ENCODE data around the gene SLC22A23.

SLC22A23 gene

DNA sequence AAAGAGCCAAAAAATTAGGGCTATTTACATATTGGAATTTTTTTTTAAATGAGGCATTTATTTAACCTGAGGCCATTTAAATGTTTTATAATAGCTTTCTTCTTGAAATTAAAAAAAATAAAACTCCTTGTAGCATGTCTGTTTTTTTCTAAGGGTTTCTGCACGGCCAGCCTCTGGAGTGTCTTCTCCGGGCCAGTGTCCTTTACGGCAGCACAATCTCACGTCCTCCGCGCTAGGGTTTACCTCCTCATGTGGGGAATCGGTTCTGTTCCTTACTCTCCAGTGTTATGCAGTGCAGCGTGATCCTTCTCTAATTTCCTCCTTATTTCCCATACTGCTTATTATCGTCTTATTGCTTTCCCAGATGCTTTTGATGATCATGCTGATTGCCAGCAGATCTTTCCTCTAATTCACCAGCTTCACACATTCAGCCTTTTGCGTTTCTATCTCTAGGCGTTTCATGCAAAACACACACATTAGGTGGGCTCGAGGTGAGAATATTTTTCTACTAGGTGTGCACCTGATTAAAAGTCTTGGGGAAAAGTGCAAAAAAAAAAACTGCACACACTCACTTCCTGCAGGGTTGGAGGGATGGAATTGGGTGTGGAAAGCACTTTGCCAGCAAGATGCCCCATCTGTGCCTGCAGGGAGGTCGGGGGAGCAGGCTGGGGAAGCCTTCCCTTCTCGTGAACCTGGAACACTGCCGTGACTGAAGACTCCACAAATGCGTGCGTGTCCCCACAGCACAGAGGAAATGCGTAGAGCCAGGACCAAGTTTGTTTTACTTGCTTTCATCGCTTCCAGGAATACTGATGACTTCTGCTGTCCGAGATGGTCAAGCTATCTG lies 142.0 kb downstream of the SLC22A23 start:
- no peak for FAIRE-seq

DNA sequence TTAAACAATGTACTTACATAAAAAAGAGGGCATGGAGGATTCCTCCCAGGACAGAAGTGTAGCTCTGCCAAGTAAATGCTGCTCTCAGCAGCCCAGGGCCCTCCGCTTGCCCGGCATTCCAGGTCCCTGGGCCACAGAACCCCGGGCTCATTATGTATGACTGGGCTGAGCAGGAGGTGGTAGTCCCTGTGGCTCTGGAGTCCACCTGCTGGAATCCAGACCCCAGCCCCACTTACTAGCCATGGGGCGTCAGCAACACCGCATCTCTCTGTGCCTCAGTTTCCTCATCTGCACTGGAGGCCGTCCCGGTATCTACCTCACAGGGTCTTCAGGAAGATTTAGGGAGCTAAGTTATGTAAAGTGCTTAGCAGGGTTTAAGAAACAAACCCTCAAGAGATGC lies 142.7 kb downstream of the SLC22A23 start:
- FAIRE-seq = no peak

DNA sequence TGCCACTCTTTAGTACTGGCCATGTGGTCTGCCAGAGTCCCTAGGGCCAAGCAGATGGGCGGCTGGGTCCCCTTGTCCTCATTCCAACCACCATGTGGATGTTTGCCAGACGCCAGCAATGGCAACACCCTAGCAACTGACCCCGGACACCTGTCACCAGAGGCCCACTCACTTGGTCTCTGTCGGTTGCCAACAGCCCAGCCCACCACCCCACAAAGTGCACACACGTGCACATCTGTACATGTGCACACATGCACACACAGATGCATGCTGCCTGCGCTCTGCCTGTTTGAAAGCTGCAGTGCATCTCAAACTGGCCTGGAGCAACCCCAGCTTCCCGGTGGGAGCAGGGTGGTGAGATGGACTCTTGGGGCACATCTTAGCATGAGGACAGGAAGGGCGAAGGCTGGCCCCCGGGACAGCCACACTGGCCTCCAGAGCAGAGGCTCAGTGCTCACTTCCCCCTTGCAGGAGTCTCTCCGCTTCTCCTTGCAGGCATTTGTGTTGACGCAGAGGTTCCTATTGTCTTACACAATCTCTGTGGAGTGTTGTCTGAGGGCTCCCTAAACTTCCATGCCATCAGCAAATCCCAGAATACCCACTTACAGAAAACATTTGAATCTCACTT lies 144.1 kb downstream of the SLC22A23 start:
- no peak for FAIRE-seq

DNA sequence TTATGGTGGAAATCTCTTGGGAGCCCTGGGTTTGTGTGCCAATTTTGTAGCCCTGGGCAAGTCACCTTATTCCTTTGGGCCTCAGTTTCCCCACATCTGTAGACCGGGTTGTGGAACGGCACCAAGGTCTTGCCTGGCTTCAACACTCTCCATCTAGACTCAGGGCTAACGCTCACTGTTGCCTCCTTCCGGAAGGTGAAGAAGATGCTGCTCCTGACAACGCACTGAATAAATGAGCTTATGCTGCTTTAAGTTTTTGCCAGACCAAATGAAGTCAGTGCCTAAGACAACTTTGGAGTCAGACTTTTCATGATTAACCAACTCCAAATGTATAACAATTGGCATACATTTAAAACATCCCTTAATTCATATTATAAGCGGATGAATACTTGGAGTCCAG lies 145.0 kb downstream of the SLC22A23 start:
- no peak for FAIRE-seq

DNA sequence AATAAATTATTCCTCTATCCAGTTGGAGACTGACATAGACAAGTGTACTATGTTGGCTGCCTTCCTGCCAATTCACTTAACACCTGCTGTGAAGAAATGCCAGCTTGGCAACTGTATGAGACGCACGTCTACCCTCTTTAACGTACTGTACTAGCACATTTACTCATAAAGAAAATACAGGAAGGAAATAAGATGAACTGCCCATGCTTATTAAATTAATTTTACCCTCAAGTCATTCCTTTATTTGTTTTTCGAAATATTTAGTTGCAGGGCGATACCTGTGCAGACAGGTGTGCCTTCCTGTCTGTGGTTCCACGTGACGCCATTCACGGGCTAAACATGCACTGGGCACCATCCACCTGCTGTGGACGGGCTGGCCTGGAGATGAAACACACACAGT lies 146.1 kb downstream of the SLC22A23 start:
- no peak for FAIRE-seq

DNA sequence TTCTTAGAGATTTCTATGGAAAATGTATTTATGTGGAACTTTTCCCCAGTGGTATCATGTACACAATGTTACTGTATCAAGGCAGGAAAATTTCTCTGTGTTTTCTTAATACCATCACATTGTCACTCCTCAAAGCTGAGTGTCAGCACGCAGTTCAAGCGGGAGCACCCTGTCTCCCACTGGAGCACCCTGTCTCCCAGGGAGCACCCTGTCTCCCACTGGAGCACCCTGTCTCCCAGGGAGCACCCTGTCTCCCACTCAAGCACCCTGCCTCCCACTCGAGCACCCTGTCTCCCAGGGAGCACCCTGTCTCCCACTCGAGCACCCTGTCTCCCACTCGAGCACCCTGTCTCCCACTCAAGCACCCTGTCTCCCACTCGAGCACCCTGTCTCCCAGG lies 146.8 kb downstream of the SLC22A23 start:
- FAIRE-seq = no peak

DNA sequence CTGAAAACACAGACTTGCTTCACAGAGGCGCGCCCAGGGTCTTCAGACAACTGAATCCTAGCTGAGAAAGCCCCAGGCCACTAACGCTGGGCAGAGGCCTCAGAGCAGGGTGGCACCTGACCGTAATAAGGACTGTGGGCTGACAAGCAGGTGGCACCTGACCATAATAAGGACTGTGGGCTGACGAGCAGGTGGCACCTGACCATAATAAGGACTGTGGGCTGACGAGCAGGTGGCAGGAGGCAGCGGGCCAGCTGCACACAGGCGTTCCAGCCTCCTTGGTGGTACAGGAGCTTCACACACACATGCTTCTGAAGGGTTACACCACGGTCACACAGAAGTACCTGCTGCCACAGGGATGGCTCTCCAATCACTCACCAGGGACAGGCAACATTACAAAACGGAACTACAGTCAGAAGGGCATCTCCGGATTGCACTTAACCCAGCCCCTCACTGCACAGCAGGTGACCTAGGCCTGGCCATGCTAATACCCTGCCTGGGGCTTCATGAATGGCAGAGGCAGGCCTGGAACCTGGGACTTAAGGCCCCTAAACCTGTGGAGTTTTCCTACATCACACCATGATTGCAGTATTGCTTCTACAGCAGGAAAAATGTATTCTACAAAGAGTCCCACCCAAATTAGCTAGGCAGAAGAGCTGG lies 147.3 kb downstream of the SLC22A23 start:
- no peak for FAIRE-seq

DNA sequence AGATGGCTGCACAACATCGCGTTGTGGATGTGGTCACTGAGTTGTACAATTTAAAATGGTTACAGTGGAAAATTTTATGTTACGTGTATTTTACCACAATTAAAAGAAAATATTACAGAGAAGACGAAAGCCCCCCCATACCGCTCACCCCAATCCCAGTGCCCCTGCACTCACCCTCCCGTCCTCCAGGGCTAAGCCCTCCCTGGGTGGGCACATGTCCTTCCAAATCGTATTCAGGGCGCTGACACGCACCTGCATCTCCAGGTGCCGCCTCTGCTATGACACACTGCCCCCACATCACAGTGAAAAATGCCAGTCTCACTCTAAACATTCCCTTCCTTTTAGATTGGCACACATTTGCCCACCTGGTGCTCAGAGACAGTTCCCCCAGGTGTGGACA lies 148.7 kb downstream of the SLC22A23 start:
- FAIRE-seq = no peak

DNA sequence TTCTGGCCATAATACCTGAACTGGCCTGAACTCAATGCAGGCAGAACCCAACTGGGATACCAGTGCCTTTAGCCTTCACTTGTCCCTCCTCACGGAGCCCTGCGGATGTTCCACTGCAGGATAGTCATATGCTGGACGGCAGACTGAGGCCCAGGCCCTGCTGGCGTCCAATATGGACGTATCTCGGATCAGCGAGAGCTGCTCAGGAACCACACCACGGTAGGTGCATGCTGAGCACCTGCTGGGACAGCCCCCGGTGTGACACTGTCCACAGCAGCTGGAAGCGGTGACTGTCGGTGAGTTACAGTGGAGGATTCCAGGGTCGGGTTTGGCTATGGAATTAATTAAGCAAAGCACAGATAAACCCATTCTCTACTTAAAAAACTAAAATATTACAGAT lies 149.4 kb downstream of the SLC22A23 start:
- no peak for FAIRE-seq

DNA sequence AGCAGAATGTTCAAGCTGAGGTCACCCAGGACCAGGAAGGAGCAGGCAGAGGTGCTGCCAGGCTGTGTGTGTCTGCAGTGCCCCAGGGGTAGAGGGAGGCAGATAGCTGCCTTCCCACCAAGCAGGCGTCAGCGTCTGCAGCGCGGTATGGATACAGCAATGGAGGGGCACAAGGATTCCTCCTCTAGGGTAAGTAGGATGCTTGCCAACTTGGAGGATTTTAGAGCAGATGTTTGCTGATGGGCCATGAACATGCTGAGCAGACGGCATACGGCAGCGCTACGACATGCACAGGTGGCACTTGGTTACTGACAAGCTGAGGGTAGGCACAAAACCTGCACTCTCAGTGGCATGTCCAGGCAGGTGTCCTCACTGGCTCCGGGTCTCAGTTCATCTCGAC lies 150.0 kb downstream of the SLC22A23 start:
- FAIRE-seq = no peak

DNA sequence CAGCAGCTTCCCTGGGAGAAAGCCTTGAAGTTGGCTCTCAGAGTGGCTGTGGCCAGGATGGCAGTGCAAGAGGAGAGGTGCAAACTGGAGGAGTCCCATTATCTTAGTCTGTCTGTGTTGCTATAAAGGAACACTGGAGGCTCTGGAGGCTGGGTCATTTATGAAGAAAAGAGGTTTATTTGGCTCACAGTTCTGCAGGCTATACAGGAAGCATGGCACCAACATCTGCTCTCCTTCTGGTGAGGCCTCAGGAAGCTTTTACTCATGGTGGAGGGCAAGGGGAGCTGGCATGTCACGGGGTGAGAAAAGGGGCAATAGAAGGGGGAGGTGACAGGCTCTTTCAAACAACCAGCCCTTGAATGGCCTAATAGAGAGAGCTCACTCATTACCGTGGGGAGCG lies 151.0 kb downstream of the SLC22A23 start:
- FAIRE-seq = no peak

DNA sequence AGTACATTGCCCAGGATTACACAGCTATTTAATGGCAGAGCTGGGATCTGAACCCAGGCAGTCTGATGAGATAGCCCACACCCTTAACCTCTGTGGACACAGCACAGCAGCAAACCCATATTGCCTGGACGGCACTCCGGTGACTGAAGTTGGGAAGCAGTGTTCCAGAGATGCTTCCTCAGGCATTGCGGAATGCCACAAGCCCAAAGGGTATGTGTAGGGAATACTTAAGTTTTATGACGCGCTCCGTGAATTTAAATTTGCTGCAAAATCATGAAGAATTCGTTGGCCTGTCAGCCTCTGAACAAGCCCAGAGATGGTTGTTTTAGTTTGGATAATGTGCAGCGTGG lies 151.7 kb downstream of the SLC22A23 start:
- no peak for FAIRE-seq

DNA sequence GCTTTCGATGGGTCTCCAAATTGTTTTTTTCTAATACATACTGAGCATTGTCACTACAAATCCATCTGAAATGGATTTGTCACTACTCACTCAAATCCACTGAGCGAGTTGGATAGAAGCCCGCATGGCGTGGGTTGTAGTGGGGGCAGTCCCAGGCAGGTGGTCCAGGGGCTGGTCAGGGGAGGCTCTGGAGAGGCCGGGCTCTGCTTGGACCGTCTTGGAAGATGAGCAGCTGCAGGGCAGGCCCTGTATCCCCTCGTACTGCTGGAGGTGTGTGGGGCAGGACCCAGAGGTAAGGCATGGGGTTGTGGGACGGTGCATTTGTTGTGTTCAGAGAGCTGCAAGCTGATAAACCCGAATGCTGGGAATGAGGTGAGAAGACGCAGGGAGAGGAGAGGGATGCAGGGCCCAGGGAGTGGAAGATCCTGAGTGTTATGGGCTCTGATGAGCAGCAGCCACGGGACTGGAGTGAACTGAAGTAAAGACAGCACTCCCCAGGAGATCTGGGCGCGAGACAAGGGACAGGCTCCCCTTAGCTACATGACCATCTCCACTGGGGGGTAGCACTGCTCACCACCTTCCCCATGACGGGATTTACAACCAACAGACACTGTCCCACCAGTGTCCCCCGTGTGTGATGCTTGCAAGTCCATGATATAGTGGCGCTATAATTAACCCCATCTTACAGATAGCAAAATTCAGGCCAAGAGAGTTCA lies 152.2 kb downstream of the SLC22A23 start:
- FAIRE-seq = no peak

DNA sequence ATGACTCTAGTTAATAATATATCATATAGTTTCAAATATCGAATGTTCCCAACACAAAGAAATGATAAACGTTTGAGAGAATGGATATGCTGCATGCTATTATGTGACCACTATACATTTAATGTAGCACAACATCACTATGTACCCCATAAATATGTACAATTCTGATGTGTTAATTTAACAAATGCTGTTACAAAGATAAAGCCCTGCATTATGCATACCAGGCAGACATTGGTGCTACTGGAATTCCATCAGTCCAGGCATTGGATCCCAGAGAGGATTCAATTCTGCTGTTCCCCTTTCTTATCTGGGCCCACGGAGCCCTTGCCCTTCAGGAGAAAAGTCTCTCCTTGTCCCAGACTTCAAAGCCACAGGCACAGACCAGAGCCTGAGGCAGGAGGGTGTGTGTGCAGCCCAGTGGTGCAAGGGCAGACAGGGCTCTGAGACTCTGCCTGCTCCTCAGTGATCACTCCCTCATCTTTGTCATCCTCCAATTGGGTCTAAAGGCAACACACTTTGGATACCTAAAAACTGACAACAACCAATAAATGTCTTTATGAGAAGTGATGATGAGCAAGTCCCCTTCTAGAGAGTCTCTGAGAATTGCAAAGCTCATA lies 152.9 kb downstream of the SLC22A23 start:
- FAIRE-seq = no peak

DNA sequence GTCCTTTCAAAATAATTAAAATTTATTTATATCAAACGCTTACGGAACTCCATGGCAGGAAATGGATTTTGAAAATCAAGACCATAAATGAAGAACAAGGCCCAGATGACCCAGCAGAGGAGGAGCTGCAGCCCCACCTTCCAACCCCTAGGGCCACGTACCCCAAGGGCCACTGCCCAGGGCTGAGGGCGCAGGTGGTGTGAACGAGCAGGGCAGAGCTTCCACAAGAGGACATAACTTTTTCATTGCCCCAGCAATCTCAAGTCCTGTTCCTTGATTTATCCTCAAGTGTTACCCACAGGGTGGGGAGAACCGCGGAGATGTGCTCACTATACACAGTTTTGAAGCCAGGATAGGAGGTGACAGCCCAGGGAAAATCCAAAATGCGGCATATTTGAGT lies 155.3 kb downstream of the SLC22A23 start:
- no peak for FAIRE-seq

DNA sequence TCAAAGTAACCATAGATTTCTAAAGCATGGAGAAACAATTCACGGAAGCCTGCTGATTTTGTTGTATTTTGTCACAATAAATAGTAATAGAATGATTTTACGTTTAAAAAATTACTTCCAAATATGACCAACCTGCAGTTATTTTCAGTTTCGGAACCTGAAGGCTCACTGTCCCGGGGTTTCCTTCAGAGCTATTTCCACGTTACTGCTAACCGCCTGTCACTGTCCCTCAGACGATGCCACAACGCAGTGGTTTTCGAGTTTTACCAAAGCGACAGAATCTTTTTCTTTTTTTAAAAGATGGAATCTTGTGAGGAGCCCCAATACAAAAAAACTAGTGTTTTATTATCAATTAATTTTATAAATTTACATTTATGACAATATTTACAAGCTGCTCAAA lies 157.6 kb downstream of the SLC22A23 start:
- FAIRE-seq = no peak

DNA sequence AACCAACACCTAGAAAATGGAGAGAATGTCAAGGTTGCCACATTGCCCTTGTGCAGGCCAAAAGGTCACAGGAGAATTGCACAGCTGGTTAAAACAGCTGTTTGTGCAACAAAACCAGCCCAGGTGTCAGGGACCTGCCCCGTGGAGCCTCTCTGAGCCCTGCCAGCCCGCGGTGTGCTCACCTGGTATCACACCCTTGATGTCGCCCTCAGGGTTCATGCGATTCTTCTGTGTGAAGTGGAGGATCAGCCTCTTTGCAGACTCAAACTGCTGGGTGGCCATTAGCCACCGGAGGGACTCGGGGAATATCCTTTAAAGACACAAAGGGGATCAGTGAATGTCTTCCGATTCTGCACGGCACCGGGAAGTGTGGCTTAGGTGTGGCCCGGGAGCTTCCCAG lies 158.9 kb downstream of the SLC22A23 start:
- no peak for FAIRE-seq

DNA sequence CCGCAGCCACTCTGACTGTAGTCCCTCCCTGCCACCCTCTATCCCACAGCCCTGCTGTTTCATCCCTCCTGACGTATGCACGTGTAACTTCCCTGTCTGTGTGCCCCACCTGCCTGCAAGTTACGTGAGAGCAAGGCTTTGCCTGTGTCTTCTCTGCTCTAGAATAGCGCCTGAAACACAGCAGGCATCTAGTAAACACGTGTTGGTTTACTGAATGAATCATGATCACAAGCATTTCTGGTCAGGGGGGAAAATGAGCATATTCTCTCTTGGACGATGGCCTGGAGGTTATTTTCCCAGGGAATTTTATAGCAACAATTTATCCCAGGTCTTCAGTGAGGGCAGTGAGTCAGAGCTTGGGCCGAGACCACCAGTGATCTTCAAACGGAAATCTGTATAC lies 159.8 kb downstream of the SLC22A23 start:
- FAIRE-seq = no peak

DNA sequence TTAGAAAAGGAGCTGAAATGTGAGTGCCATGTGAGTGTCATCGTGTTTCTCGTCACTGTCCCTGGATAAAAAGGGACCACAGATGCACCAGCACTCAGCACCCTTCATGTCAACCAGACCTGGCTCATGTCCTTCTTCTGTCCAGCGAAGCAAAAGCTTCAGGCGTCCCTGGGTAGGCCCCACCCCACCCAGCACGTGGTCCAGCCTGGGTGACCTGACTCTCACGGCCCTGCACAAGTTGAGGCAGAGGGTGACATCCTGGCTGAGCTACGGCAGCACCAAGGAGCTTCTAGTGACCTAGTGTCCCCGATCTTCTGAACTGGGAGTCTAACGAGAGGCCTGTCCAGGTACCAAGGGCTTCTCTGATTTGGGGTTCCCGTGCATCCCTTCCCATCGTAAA lies 160.3 kb downstream of the SLC22A23 start:
- no peak for FAIRE-seq

DNA sequence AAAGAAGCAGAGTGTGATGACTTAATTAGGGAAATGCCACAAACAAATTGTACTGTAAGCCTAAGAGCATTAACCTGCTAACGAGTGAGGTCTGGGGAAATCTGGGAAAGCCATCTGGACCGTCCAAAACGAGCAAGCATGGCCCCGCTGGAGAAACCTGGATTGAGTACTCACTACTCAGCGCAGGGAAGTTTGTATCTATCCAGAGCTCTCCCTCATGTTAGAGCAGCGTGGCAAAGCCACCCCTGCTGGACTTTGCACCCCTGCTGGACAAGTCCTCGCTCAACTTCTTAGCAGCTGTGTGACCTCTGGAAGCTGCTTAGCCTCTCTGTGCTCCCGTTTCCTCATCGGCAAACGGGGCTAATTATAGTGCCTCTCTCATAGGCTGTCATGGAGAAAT lies 160.8 kb downstream of the SLC22A23 start:
- FAIRE-seq = no peak

DNA sequence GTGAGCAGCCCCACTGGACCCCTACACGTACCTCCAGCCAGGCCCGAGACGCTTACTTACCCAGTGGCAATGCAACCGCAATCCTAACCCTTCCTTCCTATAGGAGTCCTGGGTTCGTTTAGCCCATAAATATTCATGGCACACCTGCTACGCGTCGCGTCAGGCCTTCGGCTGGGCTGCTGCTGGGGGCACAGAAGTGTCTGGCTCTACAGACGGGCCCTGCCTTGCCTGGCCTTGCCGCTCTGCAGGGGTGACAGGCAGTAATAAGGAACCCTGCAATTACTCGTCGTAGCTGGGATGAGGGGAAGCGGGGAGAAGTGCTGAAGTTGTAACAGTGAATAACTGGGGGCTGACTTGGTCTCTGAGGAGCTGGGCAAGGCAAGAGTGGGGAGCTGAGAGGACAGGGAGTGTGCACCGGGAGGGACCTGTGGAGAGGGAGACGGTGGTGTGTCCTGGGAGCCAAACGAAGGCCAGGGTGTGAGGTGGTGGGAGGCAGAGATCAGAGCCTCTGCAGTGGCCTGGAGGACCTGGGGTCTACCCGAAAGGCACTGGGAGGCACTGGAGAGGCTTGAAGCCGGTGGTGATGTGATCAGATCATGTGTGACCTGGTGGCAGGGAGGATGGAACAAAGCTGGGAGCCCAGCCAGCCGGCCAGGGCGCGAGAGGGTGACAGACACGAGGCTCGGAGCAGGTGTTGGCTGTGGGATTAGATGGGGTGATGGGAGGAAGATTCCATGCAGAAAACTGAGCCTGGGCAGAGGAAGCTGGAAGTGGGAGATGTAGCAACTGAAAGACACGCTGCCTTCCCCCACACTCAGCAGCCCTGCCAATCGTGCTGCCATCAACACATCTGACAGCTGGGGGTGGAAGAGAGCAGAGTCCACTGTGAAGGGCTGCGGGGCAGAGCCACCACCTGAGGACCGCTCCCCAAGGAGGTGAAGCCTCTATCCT lies 161.7 kb downstream of the SLC22A23 start:
- FAIRE-seq = no peak

DNA sequence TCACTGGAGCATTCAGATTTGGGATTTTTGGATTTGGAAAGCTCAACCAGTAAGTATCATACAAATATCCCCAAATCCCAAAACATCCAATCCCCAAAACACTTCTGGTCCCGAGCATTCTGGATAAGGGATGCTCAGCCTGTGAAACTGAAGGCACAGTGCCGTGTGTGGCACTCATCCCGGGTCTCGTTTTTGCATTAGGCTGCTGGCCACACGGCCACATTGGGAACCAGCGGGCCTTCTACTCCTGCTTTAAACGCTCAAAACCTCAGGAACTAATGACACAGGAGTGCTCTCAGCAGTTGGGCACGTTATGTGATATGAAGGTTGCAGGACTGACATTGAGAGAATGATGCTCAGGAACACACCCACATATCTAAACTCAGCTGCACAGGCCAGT lies 162.5 kb downstream of the SLC22A23 start:
- no peak for FAIRE-seq
